ENCODE data around the gene ZBTB16.

Gene ZBTB16

GRCh38 chr11:114115451-114115928, 56.0 kb downstream of the ZBTB16 start:
- TF ChIP-seq POLR2A (IDR thresholded peaks at IDR 0.05; ENCODE audit: extremely low read depth, insufficient read length) (no peak), MYC (IDR thresholded peaks at IDR 0.05; ENCODE audit: low read depth, low read length) (no peak), CTCF (IDR thresholded peaks at IDR 0.05; ENCODE audit: low read depth, low read length) (no peak), MAX (IDR thresholded peaks at IDR 0.05; ENCODE audit: low read depth, low read length) (no peak)
- DNase-seq (ENCODE audit: low read depth), result no peak
- H3K4me3 ChIP-seq (ENCODE audit: low read depth, low read length), result no peak overlapping the region

GRCh38 chr11:114116357-114116756, 56.8 kb downstream of the ZBTB16 start:
- TF ChIP-seq MYC (IDR thresholded peaks at IDR 0.05; ENCODE audit: low read depth, low read length) (no peak), CTCF (IDR thresholded peaks at IDR 0.05; ENCODE audit: low read depth, low read length) (no peak), MAX (IDR thresholded peaks at IDR 0.05; ENCODE audit: low read depth, low read length) (no peak), POLR2A (IDR thresholded peaks at IDR 0.05; ENCODE audit: extremely low read depth, insufficient read length) (no peak)
- no peak for DNase-seq (ENCODE audit: low read depth)
- no peak overlapping the region for H3K4me3 ChIP-seq (ENCODE audit: low read depth, low read length)

- H3K4me3 ChIP-seq (ENCODE audit: low read depth, low read length), result no peak overlapping the region
- DNase-seq (ENCODE audit: low read depth), result no peak
- TF ChIP-seq MYC (IDR thresholded peaks at IDR 0.05; ENCODE audit: low read depth, low read length) (no peak), MAX (IDR thresholded peaks at IDR 0.05; ENCODE audit: low read depth, low read length) (no peak), POLR2A (IDR thresholded peaks at IDR 0.05; ENCODE audit: extremely low read depth, insufficient read length) (no peak), CTCF (IDR thresholded peaks at IDR 0.05; ENCODE audit: low read depth, low read length) (no peak)
Measured at GRCh38 chr11:114116800-114117199, 57.3 kb downstream of the ZBTB16 start.

- TF ChIP-seq POLR2A (IDR thresholded peaks at IDR 0.05; ENCODE audit: extremely low read depth, insufficient read length) (no peak), MAX (IDR thresholded peaks at IDR 0.05; ENCODE audit: low read depth, low read length) (no peak), MYC (IDR thresholded peaks at IDR 0.05; ENCODE audit: low read depth, low read length) (no peak), CTCF (IDR thresholded peaks at IDR 0.05; ENCODE audit: low read depth, low read length) (no peak)
- no peak overlapping the region for H3K4me3 ChIP-seq (ENCODE audit: low read depth, low read length)
- DNase-seq (ENCODE audit: low read depth), result no peak
Measured at GRCh38 chr11:114120606-114121005, 61.1 kb downstream of the ZBTB16 start.

- DNase-seq (ENCODE audit: low read depth), result no peak
- TF ChIP-seq MYC (IDR thresholded peaks at IDR 0.05; ENCODE audit: low read depth, low read length), result no peak
- no peak for TF ChIP-seq CTCF (IDR thresholded peaks at IDR 0.05; ENCODE audit: low read depth, low read length)
- TF ChIP-seq MAX (IDR thresholded peaks at IDR 0.05; ENCODE audit: low read depth, low read length), result no peak
- TF ChIP-seq POLR2A (IDR thresholded peaks at IDR 0.05; ENCODE audit: extremely low read depth, insufficient read length), result no peak
- H3K4me3 ChIP-seq (ENCODE audit: low read depth, low read length), result no peak overlapping the region
Measured at GRCh38 chr11:114121138-114121537, 61.6 kb downstream of the ZBTB16 start.

Data from NB4 (cell line).